ENCODE measurements around the gene ATAD3A. TPM values are rescaled to one million over a fixed set of nuclear protein-coding genes. Genes with fewer than 3 reads are reported as not detected.
"Not testable (repeated sequence)": the region's sequence is repeated elsewhere in the genome, so short reads cannot be mapped to it uniquely, and the experiment has no call there.

ATAD3A gene
- total RNA-seq, 1 donor from 2014 or later: 28.7 TPM

GRCh38 chr1:1490633-1491230 lies 21.2 kb upstream of the ATAD3A start:
- H3K36me3 ChIP-seq (ENCODE audit: control insufficient read depth, insufficient read depth, low read length): peaks cover 32% of the 10 kb centered on the region
- no peak overlapping the region for H3K4me3 ChIP-seq (ENCODE audit: low read depth, low read length)
- H3K27me3 ChIP-seq (ENCODE audit: control insufficient read depth, insufficient read depth, low read length): no peaks in the 10 kb centered on the region
- DNase-seq (ENCODE audit: low read depth) (no peak), FAIRE-seq (no peak)
- no peak for TF ChIP-seq CTCF (IDR thresholded peaks at IDR 0.05; ENCODE audit: insufficient read depth, low read length, severe bottlenecking)

- H3K36me3 ChIP-seq (ENCODE audit: control insufficient read depth, insufficient read depth, low read length): peaks cover 33% of the 10 kb centered on the region
- no peak overlapping the region for H3K4me3 ChIP-seq (ENCODE audit: low read depth, low read length)
- no peak for DNase-seq (ENCODE audit: low read depth)
- H3K27me3 ChIP-seq (ENCODE audit: control insufficient read depth, insufficient read depth, low read length): no peaks in the 10 kb centered on the region
- no peak for FAIRE-seq
- TF ChIP-seq CTCF (IDR thresholded peaks at IDR 0.05; ENCODE audit: insufficient read depth, low read length, severe bottlenecking): no peak
Observed at GRCh38 chr1:1491601-1492000, 20.4 kb upstream of the ATAD3A start.

- DNase-seq (ENCODE audit: low read depth); H3K4me3 ChIP-seq (ENCODE audit: low read depth, low read length); FAIRE-seq; H3K27me3 ChIP-seq (ENCODE audit: control insufficient read depth, insufficient read depth, low read length): not testable (repeated sequence)
- peaks cover 22% of the 10 kb centered on the region for H3K36me3 ChIP-seq (ENCODE audit: control insufficient read depth, insufficient read depth, low read length)
Observed at GRCh38 chr1:1494311-1494710, 17.7 kb upstream of the ATAD3A start.

- peaks cover 14% of the 10 kb centered on the region for H3K36me3 ChIP-seq (ENCODE audit: control insufficient read depth, insufficient read depth, low read length)
- not testable (repeated sequence) for H3K4me3 ChIP-seq (ENCODE audit: low read depth, low read length); FAIRE-seq; DNase-seq (ENCODE audit: low read depth); H3K27me3 ChIP-seq (ENCODE audit: control insufficient read depth, insufficient read depth, low read length)
Observed at GRCh38 chr1:1495461-1495975, 16.4 kb upstream of the ATAD3A start.

GRCh38 chr1:1504777-1505365 lies 7.1 kb upstream of the ATAD3A start:
- not testable (repeated sequence) for H3K27me3 ChIP-seq (ENCODE audit: control insufficient read depth, insufficient read depth, low read length); H3K36me3 ChIP-seq (ENCODE audit: control insufficient read depth, insufficient read depth, low read length); FAIRE-seq; H3K4me3 ChIP-seq (ENCODE audit: low read depth, low read length)
- DNase-seq (ENCODE audit: low read depth): peak; percentile 58
- TF ChIP-seq CTCF (IDR thresholded peaks at IDR 0.05; ENCODE audit: insufficient read depth, low read length, severe bottlenecking): peak; percentile 72

GRCh38 chr1:1505366-1505798 lies 6.6 kb upstream of the ATAD3A start:
- FAIRE-seq; H3K4me3 ChIP-seq (ENCODE audit: low read depth, low read length); H3K27me3 ChIP-seq (ENCODE audit: control insufficient read depth, insufficient read depth, low read length); H3K36me3 ChIP-seq (ENCODE audit: control insufficient read depth, insufficient read depth, low read length); DNase-seq (ENCODE audit: low read depth): not testable (repeated sequence)
- peak; percentile 22 for TF ChIP-seq CTCF (IDR thresholded peaks at IDR 0.05; ENCODE audit: insufficient read depth, low read length, severe bottlenecking)

- H3K27me3 ChIP-seq (ENCODE audit: control insufficient read depth, insufficient read depth, low read length); H3K36me3 ChIP-seq (ENCODE audit: control insufficient read depth, insufficient read depth, low read length); FAIRE-seq; H3K4me3 ChIP-seq (ENCODE audit: low read depth, low read length); DNase-seq (ENCODE audit: low read depth): not testable (repeated sequence)
Observed at GRCh38 chr1:1505801-1506200, 6.2 kb upstream of the ATAD3A start.
